ENCODE results near the gene TMEM187. TPM values are rescaled to one million over a fixed set of nuclear protein-coding genes. Genes with fewer than 3 reads are reported as not detected.

Gene TMEM187
- total and polyA plus RNA-seq, 10 of the 15 experiments (the other 5 are each of a cell fraction or from before 2014, with no cell fraction given) = 0.45 to 8.5 (median 4.1) TPM

DNA sequence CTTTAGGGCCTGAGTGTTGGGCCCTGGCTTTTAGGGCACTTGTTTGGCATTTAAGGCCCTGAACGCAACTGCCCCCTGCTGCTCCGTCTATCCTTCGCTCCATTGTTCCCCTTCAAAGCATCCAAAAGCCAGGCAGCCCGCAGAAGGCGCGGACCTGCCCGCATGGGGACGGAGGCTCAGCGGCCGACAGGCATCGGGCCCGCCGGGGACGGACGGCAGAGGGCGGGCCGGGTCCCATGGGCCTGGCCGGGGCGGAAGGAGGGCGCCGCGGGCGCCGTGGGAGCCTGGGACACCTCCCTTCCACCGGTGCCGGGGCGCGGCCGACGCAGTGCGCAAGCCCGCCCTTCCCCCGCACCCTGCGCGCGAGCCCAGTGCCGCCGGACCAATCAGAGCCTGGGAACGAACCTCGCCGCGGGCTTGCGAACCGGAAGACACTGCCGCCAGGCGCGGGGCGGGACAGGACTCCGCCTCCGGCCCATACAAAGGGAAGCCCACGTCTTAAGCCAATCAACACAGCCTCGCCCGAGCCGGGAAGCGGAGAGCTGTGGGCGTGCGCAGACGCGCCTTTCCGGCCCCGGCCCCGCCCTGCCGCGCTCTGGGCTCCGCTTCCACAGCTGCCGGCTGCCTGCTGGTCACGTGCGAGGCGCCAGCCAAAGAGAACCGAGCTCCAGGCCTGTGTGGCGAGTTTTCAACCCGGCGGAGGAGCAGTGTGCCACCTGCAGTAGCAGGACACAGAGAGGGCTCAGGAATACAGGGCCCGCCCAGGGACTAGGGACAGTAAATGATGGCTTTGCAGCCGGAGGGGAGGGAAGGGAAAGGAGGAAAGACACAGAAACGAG lies 44.4 kb upstream of the TMEM187 start (continued):
- TF ChIP-seq ZNF217 (IDR thresholded peaks at IDR 0.05) = no peak
- TF ChIP-seq HDGF (IDR thresholded peaks at IDR 0.05) = no peak
- TF ChIP-seq KDM1A (IDR thresholded peaks at IDR 0.05; ENCODE audit: borderline replicate concordance) = no peak
- TF ChIP-seq, protein P1, sequence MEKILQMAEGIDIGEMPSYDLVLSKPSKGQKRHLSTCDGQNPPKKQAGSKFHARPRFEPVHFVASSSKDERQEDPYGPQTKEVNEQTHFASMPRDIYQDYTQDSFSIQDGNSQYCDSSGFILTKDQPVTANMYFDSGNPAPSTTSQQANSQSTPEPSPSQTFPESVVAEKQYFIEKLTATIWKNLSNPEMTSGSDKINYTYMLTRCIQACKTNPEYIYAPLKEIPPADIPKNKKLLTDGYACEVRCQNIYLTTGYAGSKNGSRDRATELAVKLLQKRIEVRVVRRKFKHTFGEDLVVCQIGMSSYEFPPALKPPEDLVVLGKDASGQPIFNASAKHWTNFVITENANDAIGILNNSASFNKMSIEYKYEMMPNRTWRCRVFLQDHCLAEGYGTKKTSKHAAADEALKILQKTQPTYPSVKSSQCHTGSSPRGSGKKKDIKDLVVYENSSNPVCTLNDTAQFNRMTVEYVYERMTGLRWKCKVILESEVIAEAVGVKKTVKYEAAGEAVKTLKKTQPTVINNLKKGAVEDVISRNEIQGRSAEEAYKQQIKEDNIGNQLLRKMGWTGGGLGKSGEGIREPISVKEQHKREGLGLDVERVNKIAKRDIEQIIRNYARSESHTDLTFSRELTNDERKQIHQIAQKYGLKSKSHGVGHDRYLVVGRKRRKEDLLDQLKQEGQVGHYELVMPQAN (conservative IDR thresholded peaks at IDR 0.05) = peak; percentile 49; the same call in 1 of the 2 replicates
- no peak for TF ChIP-seq SUPT20H (IDR thresholded peaks at IDR 0.05; ENCODE audit: borderline replicate concordance, control insufficient read depth, low read depth, low read length)
- TF ChIP-seq IKZF1 (conservative IDR thresholded peaks at IDR 0.05) = peak; percentile 78
- TF ChIP-seq EED (IDR thresholded peaks at IDR 0.05; ENCODE audit: low read depth) = no peak
- TF ChIP-seq ZNF622 (IDR thresholded peaks at IDR 0.05) = no peak
- no peak for TF ChIP-seq SREBF2 (IDR thresholded peaks at IDR 0.05; ENCODE audit: low read length)
- TF ChIP-seq SMC3 (IDR thresholded peaks at IDR 0.05; ENCODE audit: borderline replicate concordance, low read length) = no peak
- peak; percentile 64; the same call in 1 of the 2 replicates for TF ChIP-seq NFYB (IDR thresholded peaks at IDR 0.05; ENCODE audit: insufficient read depth, low read depth, low read length)
- TF ChIP-seq RBBP5 (conservative IDR thresholded peaks at IDR 0.05) = no peak
- TF ChIP-seq, protein P2, sequence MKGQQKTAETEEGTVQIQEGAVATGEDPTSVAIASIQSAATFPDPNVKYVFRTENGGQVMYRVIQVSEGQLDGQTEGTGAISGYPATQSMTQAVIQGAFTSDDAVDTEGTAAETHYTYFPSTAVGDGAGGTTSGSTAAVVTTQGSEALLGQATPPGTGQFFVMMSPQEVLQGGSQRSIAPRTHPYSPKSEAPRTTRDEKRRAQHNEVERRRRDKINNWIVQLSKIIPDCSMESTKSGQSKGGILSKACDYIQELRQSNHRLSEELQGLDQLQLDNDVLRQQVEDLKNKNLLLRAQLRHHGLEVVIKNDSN (IDR thresholded peaks at IDR 0.05; ENCODE audit: borderline replicate concordance, extremely low read length, insufficient read depth, low read depth, low read length) = peak; percentile 90
- TF ChIP-seq, protein P3, sequence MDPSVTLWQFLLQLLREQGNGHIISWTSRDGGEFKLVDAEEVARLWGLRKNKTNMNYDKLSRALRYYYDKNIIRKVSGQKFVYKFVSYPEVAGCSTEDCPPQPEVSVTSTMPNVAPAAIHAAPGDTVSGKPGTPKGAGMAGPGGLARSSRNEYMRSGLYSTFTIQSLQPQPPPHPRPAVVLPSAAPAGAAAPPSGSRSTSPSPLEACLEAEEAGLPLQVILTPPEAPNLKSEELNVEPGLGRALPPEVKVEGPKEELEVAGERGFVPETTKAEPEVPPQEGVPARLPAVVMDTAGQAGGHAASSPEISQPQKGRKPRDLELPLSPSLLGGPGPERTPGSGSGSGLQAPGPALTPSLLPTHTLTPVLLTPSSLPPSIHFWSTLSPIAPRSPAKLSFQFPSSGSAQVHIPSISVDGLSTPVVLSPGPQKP (IDR thresholded peaks at IDR 0.05; ENCODE audit: low read depth, low read length) = peak; percentile 37; the same call in 1 of the 2 replicates
- TF ChIP-seq WRNIP1 (IDR thresholded peaks at IDR 0.05; ENCODE audit: borderline replicate concordance, low read depth, low read length) = no peak
- TF ChIP-seq, protein P4, sequence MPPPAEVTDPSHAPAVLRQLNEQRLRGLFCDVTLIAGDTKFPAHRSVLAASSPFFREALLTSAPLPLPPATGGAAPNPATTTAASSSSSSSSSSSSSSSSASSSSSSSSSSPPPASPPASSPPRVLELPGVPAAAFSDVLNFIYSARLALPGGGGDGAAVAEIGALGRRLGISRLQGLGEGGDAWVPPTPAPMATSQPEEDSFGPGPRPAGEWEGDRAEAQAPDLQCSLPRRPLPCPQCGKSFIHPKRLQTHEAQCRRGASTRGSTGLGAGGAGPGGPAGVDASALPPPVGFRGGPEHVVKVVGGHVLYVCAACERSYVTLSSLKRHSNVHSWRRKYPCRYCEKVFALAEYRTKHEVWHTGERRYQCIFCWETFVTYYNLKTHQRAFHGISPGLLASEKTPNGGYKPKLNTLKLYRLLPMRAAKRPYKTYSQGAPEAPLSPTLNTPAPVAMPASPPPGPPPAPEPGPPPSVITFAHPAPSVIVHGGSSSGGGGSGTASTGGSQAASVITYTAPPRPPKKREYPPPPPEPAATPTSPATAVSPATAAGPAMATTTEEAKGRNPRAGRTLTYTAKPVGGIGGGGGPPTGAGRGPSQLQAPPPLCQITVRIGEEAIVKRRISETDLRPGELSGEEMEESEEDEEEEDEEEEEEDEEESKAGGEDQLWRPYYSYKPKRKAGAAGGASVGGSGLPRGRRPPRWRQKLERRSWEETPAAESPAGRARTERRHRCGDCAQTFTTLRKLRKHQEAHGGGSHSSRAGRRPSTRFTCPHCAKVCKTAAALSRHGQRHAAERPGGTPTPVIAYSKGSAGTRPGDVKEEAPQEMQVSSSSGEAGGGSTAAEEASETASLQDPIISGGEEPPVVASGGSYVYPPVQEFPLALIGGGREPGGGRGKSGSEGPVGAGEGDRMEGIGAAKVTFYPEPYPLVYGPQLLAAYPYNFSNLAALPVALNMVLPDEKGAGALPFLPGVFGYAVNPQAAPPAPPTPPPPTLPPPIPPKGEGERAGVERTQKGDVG (CRISPR knock-in tag; IDR thresholded peaks at IDR 0.05) = no peak
- TF ChIP-seq, protein P5, sequence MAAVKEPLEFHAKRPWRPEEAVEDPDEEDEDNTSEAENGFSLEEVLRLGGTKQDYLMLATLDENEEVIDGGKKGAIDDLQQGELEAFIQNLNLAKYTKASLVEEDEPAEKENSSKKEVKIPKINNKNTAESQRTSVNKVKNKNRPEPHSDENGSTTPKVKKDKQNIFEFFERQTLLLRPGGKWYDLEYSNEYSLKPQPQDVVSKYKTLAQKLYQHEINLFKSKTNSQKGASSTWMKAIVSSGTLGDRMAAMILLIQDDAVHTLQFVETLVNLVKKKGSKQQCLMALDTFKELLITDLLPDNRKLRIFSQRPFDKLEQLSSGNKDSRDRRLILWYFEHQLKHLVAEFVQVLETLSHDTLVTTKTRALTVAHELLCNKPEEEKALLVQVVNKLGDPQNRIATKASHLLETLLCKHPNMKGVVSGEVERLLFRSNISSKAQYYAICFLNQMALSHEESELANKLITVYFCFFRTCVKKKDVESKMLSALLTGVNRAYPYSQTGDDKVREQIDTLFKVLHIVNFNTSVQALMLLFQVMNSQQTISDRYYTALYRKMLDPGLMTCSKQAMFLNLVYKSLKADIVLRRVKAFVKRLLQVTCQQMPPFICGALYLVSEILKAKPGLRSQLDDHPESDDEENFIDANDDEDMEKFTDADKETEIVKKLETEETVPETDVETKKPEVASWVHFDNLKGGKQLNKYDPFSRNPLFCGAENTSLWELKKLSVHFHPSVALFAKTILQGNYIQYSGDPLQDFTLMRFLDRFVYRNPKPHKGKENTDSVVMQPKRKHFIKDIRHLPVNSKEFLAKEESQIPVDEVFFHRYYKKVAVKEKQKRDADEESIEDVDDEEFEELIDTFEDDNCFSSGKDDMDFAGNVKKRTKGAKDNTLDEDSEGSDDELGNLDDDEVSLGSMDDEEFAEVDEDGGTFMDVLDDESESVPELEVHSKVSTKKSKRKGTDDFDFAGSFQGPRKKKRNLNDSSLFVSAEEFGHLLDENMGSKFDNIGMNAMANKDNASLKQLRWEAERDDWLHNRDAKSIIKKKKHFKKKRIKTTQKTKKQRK (IDR thresholded peaks at IDR 0.05; ENCODE audit: low read depth, low read length) = no peak
- TF ChIP-seq SMAD1 (IDR thresholded peaks at IDR 0.05; ENCODE audit: low read depth, partially characterized antibody) = no peak
- TF ChIP-seq SREBF1 (IDR thresholded peaks at IDR 0.05; ENCODE audit: low read length) = no peak

All from GM12878 (cell line).